ENCODE measurements around the gene CX3CR1. TPM values are rescaled to one million over a fixed set of nuclear protein-coding genes. Genes with fewer than 3 reads are reported as not detected.

CX3CR1 gene
- total RNA-seq, 1 experiment from 2014 or later, result not detected

DNA sequence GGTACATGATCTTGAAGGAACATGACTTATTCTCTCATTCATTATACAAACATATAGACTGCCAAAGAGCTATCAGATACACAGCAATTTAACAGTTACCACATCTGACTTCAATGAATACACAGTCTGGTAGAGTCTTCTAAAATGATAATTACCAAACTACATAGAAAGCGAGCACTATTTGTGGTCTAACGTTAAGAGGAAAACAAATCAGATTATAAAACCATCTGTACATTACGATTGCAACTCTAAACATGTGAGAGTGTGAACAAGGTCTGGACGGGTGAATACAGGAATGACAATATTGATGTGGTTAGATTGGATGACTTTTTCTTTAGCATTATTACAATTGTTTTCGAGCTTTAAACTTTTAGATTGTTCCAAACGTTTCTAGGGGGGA is 16.3 kb downstream of the CX3CR1 start:
- no peak overlapping the region for H3K4me2 ChIP-seq (ENCODE audit: low read length)
- H3K27me3 ChIP-seq (ENCODE audit: low read length), result peaks cover 71% of the 10 kb centered on the region
- ATAC-seq (no peak), DNase-seq (no peak)
- H3K36me3 ChIP-seq (ENCODE audit: low read depth, low read length), result no peaks in the 10 kb centered on the region
- no peaks in the 10 kb centered on the region for H3F3A ChIP-seq (ENCODE audit: low read length, unreplicated experiment)
- no peaks in the 10 kb centered on the region for H3K9me3 ChIP-seq (ENCODE audit: low read length)
- ChIA-PET CTCF (interaction anchor here (0.5 kb wide), 1 partner anchor 1080 kb away, joined by 3 read pairs; no protein-coding TSS in a partner anchor), POLR2A (ENCODE audit: unreplicated experiment) (no interaction called here)
- H3K9me2 ChIP-seq (replicated peaks; ENCODE audit: low read length), result no peaks in the 10 kb centered on the region
- intact Hi-C loops (cut with micrococcal nuclease), result no loop called here
- no peak overlapping the region for H3K4me3 ChIP-seq (ENCODE audit: low read length)
- no peaks in the 10 kb centered on the region for H4K20me1 ChIP-seq (ENCODE audit: low read length)
- no peaks in the 10 kb centered on the region for H3K79me2 ChIP-seq (ENCODE audit: low read length)
- no TSS peak for BruUV-seq (replicated peaks)
- TF ChIP-seq EZH2phosphoT487 (IDR thresholded peaks at IDR 0.05; ENCODE audit: borderline replicate concordance, low read length) (no peak), EZH2 (IDR thresholded peaks at IDR 0.05; ENCODE audit: low read length, unreplicated experiment) (no peak)
- TF ChIP-seq, protein P1, sequence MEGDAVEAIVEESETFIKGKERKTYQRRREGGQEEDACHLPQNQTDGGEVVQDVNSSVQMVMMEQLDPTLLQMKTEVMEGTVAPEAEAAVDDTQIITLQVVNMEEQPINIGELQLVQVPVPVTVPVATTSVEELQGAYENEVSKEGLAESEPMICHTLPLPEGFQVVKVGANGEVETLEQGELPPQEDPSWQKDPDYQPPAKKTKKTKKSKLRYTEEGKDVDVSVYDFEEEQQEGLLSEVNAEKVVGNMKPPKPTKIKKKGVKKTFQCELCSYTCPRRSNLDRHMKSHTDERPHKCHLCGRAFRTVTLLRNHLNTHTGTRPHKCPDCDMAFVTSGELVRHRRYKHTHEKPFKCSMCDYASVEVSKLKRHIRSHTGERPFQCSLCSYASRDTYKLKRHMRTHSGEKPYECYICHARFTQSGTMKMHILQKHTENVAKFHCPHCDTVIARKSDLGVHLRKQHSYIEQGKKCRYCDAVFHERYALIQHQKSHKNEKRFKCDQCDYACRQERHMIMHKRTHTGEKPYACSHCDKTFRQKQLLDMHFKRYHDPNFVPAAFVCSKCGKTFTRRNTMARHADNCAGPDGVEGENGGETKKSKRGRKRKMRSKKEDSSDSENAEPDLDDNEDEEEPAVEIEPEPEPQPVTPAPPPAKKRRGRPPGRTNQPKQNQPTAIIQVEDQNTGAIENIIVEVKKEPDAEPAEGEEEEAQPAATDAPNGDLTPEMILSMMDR (conservative IDR thresholded peaks at IDR 0.05; ENCODE audit: low read depth, low read length), result no peak
- no peak overlapping the region for H2AFZ ChIP-seq (ENCODE audit: low read length)
- peaks cover 13% of the 10 kb centered on the region; the same call in 1 of the 2 replicates for H3K4me1 ChIP-seq (ENCODE audit: insufficient read depth, low read length)
- no peak overlapping the region for H3K27ac ChIP-seq (ENCODE audit: low read length)
- H3K9ac ChIP-seq (ENCODE audit: low read length), result no peak overlapping the region

DNA sequence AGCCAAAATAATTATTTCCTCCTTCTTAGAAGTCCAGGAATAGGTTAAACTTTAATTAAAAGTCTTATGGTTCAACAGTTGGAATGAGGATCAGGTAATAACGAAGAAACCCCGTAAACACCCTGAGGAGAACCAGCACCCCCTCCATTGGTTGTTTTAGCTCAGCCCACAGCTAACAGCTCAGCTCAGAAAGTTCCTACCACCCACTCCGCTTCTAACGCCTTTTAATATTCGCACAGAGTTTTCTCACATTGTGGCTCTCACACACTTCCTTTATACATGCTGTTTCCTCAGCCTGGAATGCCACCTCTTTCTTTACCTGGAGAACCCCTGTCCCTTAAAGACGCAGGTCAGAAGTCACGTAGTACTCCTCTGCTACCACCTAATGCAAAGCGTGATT is 17.0 kb downstream of the CX3CR1 start:
- Histone ChIP-seq H3K9me3 (ENCODE audit: low read length) (no peaks in the 10 kb centered on the region), H3K4me1 (ENCODE audit: insufficient read depth, low read length) (peaks cover 13% of the 10 kb centered on the region; the same call in 1 of the 2 replicates), H3F3A (ENCODE audit: low read length, unreplicated experiment) (no peaks in the 10 kb centered on the region), H3K27ac (ENCODE audit: low read length) (no peak overlapping the region), H2AFZ (ENCODE audit: low read length) (no peak overlapping the region), H3K36me3 (ENCODE audit: low read depth, low read length) (no peaks in the 10 kb centered on the region), H3K9ac (ENCODE audit: low read length) (no peak overlapping the region), H3K4me3 (ENCODE audit: low read length) (no peak overlapping the region), H3K9me2 (replicated peaks; ENCODE audit: low read length) (no peaks in the 10 kb centered on the region), H4K20me1 (ENCODE audit: low read length) (no peaks in the 10 kb centered on the region), H3K79me2 (ENCODE audit: low read length) (no peaks in the 10 kb centered on the region), H3K4me2 (ENCODE audit: low read length) (no peak overlapping the region), H3K27me3 (ENCODE audit: low read length) (peaks cover 71% of the 10 kb centered on the region)
- ATAC-seq, result no peak
- TF ChIP-seq EZH2phosphoT487 (IDR thresholded peaks at IDR 0.05; ENCODE audit: borderline replicate concordance, low read length), result no peak
- no peak for TF ChIP-seq EZH2 (IDR thresholded peaks at IDR 0.05; ENCODE audit: low read length, unreplicated experiment)
- TF ChIP-seq, protein P1 (conservative IDR thresholded peaks at IDR 0.05; ENCODE audit: low read depth, low read length), result no peak
- BruUV-seq (replicated peaks), result no TSS peak
- DNase-seq, result no peak
- intact Hi-C loops (cut with micrococcal nuclease), result no loop called here
- POLR2A ChIA-PET (ENCODE audit: unreplicated experiment), result no interaction called here
- CTCF ChIA-PET, result no interaction called here

DNA sequence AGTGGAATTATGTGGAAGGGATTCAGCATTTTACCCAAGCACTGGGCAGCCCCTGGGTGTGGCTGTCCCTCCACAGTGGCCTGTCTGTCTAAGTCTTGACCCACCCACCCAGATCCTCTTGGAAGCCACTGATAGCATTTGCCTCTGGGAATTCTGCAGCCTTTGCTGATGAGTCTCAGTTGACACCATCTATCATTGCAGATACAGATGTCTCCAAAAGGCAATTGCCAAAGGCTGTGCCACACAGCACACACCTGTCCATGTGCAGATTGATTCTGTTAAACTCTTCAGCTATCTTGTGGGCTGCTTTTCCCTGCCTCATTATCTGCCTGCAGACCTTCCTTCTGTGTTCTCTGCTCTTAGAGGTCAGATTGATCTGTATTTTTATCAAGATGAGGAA is 18.1 kb downstream of the CX3CR1 start:
- ATAC-seq (no peak), DNase-seq (no peak)
- H3K9me3 ChIP-seq (ENCODE audit: low read length), result no peaks in the 10 kb centered on the region
- H4K20me1 ChIP-seq (ENCODE audit: low read length), result no peaks in the 10 kb centered on the region
- ChIA-PET CTCF (no interaction called here), POLR2A (ENCODE audit: unreplicated experiment) (no interaction called here)
- H2AFZ ChIP-seq (ENCODE audit: low read length), result no peak overlapping the region
- H3K27me3 ChIP-seq (ENCODE audit: low read length), result peaks cover 73% of the 10 kb centered on the region
- H3K27ac ChIP-seq (ENCODE audit: low read length), result no peak overlapping the region
- TF ChIP-seq EZH2phosphoT487 (IDR thresholded peaks at IDR 0.05; ENCODE audit: borderline replicate concordance, low read length), result no peak
- TF ChIP-seq, protein P1 (conservative IDR thresholded peaks at IDR 0.05; ENCODE audit: low read depth, low read length), result no peak
- TF ChIP-seq EZH2 (IDR thresholded peaks at IDR 0.05; ENCODE audit: low read length, unreplicated experiment), result no peak
- H3K4me1 ChIP-seq (ENCODE audit: insufficient read depth, low read length), result peaks cover 13% of the 10 kb centered on the region; the same call in 1 of the 2 replicates
- no peaks in the 10 kb centered on the region for H3K36me3 ChIP-seq (ENCODE audit: low read depth, low read length)
- H3F3A ChIP-seq (ENCODE audit: low read length, unreplicated experiment), result no peaks in the 10 kb centered on the region
- intact Hi-C loops (cut with micrococcal nuclease), result loop anchor here (1.0 kb wide), 1 partner anchor 53 kb away; no protein-coding TSS in a partner anchor
- BruUV-seq (replicated peaks), result no TSS peak
- no peak overlapping the region for H3K4me3 ChIP-seq (ENCODE audit: low read length)
- no peak overlapping the region for H3K9ac ChIP-seq (ENCODE audit: low read length)
- H3K4me2 ChIP-seq (ENCODE audit: low read length), result no peak overlapping the region
- no peaks in the 10 kb centered on the region for H3K79me2 ChIP-seq (ENCODE audit: low read length)
- no peaks in the 10 kb centered on the region for H3K9me2 ChIP-seq (replicated peaks; ENCODE audit: low read length)
